ENCODE results near the gene TRMT2A.

The TRMT2A gene

DNA sequence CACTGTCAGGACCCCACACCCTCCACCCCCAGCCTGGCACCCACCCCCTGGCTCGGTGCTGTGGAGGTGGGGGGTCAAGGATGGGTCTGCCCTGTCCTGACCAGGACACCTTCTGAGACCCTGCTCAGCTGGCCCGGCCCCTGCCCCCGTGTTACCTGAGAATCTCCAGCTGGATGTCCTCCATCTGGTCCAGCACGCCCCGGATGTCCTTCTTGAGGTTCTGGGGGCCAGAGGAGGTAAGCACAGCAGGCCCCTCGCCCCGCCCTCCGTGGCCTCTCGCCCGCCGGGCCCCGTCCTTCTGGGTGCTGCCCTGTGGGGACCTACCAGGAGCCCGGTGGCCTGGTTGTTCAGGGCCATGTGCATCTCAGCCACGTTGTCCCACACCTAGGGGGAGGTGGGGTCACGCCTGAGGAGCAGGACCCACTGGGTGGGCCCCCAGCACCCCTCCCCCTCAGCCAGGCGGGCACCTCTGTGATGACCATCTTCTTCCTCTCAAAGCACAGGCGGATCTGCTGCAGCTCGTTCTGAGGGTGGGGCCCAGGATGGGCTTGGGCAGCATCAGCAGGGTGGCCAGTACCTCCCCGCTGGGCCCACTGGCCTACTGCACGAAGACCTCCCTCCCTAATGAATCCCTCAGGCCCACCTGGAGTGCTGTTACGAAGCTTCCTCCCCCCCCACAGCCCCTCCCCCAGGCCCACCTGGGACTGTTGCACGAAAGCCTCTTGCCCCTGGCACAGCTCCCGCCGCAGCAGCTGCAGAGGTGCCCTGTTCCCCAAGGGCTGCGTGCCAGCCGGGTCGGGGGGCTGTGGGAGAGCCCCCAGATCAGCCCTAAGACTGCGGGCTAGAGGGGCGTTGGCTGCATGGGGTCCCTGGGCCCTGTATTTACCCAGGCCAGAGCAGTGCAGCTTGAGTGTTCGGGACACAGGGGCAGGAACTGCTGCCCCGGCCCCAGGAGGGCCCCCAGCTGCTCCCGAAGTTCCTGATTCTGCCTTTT is 32.5 kb upstream of the TRMT2A start:
- DNase-seq: no peak

DNA sequence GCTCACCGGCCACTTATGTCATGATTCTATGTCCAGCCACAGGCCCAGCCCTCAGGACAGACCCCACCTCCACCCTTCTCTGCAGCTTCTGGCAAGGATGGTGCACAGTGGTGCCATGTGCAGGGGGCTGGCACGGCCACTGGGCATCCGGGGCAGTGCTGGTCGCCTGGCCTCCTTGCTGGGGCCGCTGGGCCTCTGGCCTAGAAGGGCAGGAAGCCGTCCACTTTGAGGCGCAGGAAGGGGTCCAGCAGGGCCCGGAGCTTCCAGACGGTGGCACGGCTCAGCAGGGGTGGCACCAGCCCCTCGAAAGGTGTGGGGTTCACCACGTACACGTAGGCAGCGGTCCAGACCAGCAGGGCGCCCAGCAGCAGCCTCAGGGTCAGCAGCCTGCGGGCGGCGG is 31.4 kb upstream of the TRMT2A start:
- no peak for DNase-seq

DNA sequence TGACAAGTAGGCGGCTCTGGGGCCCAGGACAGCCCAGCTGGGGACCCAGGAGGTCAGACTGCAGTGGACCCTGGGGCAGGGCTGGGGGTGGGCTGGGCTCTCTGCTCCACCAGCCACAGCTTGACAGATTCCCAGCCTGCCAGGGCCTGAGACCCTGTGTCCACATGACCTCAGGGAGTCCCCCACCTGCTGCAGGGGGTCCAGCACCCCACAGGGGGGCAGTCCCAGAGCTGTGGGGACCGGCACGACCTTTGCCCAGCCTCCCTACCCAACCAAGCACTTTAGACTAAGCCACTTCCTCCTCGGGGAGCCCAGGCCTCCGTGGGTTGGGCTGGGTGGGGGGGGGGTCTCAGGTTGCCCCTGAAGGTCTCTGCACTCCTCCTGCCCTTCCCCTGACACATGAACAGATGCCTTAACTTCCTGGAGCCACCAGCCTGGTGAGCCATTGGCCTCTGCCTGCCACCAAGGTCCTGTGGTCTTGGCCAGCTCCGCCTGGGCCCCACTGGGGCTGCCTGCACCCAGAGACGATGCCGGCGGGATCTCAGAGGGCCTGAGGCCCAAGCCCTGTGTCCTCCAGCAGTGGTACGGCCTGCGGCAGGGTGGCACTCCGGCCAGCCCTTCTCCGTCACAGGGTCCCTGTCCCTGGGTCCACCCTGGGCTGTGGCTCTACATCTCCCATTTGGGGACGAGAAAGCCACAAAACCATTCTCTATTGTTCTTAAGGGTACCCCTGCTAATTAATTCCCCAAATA is 30.4 kb upstream of the TRMT2A start:
- DNase-seq: no peak

GRCh38 chr22:20146777-20147176 is 29.8 kb upstream of the TRMT2A start:
- no peak for DNase-seq

GRCh38 chr22:20145832-20146223 is 28.8 kb upstream of the TRMT2A start:
- DNase-seq: no peak

- DNase-seq: no peak
These were observed 28.3 kb upstream of the TRMT2A start for GRCh38 chr22:20145206-20145831.

DNA sequence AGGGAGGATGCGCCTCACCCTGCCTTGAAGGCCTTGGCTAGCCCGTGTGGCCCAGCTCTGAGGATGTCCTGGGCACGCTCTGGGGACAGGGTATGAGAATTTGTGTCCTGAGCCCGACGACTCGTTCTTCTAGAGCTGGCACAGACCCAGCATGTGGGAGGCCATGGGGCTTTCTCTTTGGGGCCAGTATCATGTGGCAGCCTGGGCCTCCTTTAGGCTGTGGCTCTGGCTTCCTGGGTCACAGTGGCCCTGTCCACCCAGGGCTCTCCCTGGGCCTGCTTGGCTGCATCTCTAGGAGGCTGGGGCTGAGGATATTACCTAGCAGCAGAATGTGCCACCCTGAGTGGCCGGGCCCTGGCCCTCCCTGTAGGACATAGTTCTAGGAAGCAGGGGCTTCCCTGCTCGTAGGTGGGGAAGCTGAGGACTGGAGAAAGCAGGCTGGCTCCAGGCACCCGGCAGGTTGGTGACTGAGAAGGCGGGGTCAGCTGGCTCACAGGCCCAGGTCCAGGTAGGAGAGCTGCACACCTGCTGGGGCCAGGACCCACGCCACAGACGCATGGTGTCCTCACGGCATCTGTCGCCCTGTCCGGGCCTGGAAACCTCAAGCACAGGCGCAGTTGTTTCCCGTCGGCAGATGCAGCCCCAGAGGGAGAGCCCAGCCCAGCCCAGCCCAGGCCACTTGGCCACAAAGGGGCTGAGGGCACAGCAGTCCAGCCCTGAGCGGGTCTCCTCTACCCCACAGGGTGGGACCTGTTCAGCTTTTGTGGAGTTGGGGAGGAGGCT is 27.0 kb upstream of the TRMT2A start:
- DNase-seq: no peak

DNA sequence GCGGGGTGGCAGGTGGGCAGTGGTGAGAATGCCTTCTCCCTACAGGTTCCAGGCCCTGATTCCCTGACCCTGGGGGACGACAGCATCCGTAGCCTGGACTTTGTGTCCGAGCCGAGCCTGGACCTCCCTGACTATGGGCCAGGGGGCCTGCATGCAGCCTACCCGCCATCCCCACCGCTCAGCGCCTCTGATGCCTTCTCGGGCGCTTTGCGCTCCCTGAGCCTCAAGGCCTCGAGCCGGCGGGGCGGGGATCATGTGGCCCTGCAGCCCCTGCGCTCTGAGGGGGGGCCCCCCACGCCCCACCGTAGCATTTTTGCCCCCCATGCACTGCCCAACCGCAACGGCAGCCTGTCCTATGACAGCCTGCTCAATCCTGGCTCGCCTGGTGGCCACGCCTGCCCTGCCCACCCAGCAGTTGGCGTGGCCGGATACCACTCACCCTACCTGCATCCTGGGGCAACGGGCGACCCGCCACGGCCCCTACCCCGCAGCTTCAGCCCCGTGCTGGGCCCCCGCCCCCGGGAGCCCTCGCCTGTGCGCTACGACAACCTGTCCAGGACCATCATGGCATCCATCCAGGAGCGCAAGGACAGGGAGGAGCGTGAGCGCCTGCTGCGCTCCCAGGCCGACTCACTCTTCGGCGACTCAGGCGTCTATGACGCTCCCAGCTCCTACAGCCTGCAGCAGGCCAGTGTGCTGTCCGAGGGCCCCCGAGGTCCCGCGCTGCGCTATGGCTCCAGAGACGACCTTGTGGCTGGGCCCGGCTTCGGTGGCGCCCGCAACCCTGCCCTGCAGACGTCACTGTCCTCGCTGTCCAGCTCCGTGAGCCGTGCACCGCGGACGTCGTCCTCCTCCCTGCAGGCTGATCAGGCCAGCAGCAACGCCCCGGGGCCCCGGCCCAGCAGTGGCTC is 25.9 kb upstream of the TRMT2A start:
- no peak for DNase-seq

DNA sequence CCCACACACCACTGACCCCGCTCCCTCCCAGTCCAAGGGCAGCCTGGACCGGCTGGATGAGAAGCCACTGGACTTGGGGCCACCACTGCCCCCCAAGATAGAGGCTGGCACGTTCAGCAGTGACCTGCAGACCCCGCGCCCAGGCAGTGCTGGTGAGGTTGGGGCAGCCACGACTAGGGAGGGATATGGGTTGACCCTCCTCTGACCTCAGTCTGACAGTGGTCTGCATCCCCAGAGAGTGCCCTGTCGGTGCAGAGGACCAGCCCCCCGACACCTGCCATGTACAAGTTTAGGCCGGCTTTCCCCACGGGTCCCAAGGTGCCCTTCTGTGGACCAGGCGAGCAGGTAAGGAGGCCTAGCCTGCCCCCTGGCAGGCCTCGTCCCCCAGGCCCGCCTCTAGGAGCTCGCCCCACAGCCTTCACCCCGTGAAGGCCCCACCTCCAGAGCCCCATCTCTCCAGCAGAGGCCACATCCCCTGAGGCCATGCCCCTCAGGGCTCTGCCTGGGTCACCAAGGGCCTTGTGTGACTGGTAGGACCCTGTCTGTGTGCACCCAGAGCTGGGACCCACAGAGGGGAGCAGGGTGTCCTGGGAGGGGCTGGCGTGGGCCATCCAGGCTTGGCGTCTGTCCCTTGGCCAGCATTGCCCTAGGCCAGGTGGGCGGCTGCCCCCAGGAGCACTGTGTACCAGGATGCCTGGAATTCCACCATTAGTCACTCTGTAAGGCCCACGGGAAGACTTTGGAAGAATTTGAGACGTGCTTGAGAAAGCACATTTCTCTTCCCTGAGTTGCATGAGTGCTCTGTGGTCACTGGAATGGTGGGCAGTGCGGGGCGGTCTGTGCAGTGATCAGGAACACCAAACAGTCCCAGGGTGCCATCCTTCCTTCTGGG is 24.4 kb upstream of the TRMT2A start:
- no peak for DNase-seq

DNA sequence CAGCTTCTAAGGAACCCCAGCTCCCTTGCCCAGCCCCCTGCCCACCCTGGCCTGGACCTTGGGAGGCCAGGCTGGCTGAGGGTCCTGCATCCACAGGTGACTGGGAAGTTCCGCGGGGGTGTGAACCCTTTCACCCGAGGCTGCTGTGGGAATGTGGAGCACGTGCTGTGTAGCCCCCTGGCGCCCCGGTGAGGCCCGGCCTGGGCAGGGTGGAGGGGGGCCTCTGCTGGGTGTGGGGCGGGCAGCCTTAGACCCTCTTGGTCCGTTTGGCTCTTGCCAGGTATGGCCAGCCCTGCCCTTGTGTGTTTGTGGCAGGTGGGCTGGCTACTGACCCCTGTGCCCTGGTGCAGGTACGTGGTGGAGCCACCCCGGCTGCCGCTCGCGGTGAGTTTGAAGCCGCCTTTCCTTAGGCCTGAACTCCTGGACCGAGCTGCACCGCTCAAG is 23.5 kb upstream of the TRMT2A start:
- no peak for DNase-seq

- DNase-seq: no peak
These were observed 23.1 kb upstream of the TRMT2A start for GRCh38 chr22:20140107-20140445.

DNA sequence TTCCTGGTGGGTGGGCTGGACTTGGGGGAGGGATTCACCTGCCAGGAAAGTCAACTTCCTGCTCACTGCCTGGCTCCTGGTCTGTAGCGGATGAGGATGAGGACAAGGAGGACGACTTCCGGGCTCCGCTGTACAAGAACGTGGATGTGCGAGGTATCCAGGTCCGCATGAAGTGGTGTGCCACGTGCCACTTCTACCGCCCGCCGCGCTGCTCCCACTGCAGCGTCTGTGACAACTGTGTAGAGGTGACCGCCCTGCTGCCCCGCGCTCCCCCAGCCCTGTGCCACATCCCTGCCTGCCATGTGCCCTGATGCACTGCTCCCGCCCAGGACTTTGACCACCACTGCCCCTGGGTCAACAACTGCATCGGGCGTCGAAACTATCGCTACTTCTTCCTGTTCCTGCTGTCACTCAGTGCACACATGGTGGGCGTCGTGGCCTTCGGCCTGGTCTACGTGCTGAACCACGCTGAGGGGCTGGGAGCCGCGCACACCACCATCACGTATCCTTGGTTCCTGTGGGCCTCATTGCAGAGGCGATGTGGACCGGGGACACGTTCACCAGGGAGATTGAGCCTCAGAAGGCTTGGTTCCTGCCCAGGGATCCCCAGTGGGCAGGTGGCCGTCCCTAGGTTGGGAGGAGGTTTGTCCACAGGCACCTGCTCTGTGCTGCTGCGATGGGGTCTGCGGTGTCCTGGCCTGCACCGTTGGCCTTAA is 22.5 kb upstream of the TRMT2A start:
- no peak for DNase-seq

DNA sequence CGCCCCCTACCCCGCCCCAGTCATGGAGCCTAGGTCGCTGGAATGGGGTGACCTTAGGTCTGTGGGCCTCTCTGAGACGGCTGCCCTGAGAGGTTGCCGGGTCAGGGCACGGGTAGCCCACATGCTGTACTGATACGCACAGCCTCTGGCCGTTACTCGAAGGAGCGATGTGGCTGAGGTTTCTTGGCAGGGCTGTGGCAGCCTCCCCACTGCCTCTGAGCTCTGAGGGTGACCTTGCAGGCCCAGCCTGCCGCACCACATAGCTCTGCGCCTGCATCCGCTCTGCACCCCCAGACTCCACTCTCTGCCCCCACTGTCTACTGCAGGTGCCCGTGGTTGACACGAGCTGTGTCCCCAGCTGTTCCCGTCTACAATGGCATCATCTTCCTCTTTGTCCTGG is 21.8 kb upstream of the TRMT2A start:
- no peak for DNase-seq

- DNase-seq: no peak
These were observed 21.4 kb upstream of the TRMT2A start for GRCh38 chr22:20138417-20138738.

- no peak for DNase-seq
These were observed 20.8 kb upstream of the TRMT2A start for GRCh38 chr22:20137671-20138416.

DNA sequence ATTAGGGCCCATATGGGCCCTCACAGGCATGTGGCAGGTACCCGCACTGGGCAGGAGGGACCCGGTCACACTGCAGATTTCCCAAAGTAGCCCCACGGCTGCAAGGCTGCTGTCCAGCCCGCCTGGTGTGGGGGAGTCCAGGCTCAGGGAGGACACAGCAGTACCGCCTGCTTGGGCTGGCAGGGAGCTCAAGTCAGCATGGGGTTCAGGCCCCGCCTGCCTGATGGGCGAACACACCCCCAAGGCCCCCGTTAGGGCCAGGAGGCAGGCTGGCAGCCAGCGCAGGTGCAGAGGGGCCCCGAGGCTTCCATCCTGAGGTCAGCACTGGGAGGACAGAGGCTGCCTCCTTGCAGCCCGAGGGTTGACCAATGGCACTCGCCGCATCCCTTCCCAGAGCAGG is 20.1 kb upstream of the TRMT2A start:
- no peak for DNase-seq

GRCh38 chr22:20136603-20136873 is 19.5 kb upstream of the TRMT2A start:
- DNase-seq: no peak

DNA sequence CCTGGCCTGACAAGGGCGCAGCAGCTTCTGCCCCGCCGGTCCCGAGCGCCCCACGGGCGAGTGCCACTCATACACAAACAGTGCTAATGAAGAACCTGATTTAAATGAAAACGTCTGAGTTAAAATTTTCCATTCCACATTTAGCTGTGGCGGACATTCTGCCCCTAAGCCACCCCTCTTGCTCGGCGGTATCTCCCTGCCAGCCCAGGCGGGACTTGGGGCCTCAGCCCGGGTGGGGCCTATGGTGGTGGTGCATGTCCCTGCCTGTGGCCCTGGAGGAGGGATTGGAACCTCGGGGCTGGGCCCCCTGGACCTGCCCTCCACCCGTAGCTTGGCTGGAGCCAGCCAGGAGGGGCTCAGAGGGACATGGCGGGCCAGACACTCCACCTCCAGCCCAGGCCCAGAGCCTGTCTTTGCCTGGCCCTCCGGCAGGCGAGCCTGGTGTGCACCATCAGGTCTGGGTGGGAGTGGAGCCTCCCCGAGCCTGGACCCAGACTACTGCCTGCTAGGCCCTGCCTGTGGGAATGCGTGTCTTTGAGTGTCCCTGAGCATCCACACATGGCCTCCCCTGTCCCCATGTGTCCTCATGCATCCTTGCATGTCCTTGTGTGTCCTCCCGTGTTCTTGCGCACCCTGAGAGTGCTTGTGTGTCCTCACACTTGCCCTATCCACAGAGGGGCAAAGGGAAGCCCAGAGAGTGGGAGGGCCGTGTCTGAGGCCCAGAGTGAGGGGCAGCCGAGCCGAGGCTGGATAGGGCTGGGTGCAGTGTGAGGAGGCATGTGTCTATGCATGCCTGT is 19.0 kb upstream of the TRMT2A start:
- no peak for DNase-seq

DNA sequence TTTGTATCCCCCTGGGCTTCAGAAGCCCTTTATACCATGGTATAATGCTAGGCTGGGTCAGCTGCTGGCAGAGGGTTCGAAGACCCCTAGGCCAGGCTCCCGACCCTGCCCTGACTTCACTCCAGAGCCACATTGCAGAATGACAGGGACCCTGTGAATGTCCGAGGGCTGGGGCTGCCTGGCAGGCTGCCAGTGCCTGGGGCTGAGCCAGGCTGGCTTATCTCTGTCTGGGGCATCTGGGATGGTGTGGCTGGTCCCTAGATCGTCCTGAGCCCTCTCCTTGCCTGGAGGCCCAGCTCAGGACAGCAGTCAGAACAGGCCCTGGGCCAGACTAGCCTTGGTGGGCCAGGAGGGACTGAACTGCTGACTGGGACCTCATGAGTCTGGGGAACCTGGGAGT is 18.2 kb upstream of the TRMT2A start:
- no peak for DNase-seq
